Measurements from ENCODE around the gene GSE1. TPM values are rescaled to one million over a fixed set of nuclear protein-coding genes. Genes with fewer than 3 reads are reported as not detected.

Gene GSE1
- total RNA-seq, 2 donors from 2014 or later: 72.6 to 96.2 TPM

GRCh38 chr16:85674828-85675227 lies 61.7 kb downstream of the GSE1 start:
- peaks cover 0 to 19% of the 10 kb centered on the region in 2 donors for H3K4me1 ChIP-seq (ENCODE audit: control insufficient read depth in 1 of 2, low read depth in 2 of 2)
- no peak for TF ChIP-seq CTCF (IDR thresholded peaks at IDR 0.05)
- ATAC-seq (ENCODE audit: insufficient number of reproducible peaks, low FRiP score, low read depth) (no peak), DNase-seq (ENCODE audit: low spot score) (no peak)
- H3K36me3 ChIP-seq: peaks cover 25% of the 10 kb centered on the region
- no peak overlapping the region for H3K4me3 ChIP-seq
- H3K27me3 ChIP-seq (replicated peaks; ENCODE audit: insufficient read depth): no peaks in the 10 kb centered on the region
- no peak overlapping the region for H3K27ac ChIP-seq
- H3K9me3 ChIP-seq: no peaks in the 10 kb centered on the region

GRCh38 chr16:85675251-85675874 lies 62.2 kb downstream of the GSE1 start:
- H3K4me1 ChIP-seq (ENCODE audit: control insufficient read depth in 1 of 2, low read depth in 2 of 2): peaks cover 0 to 19% of the 10 kb centered on the region in 2 donors
- no peak overlapping the region for H3K27ac ChIP-seq
- TF ChIP-seq CTCF (IDR thresholded peaks at IDR 0.05): no peak
- no peak overlapping the region for H3K4me3 ChIP-seq
- H3K9me3 ChIP-seq: no peaks in the 10 kb centered on the region
- no peak for ATAC-seq (ENCODE audit: insufficient number of reproducible peaks, low FRiP score, low read depth)
- DNase-seq (ENCODE audit: low spot score): no peak
- H3K27me3 ChIP-seq (replicated peaks; ENCODE audit: insufficient read depth): no peaks in the 10 kb centered on the region
- H3K36me3 ChIP-seq: peaks cover 24% of the 10 kb centered on the region

GRCh38 chr16:85676466-85676865 lies 63.3 kb downstream of the GSE1 start:
- no peak for TF ChIP-seq CTCF (IDR thresholded peaks at IDR 0.05)
- Histone ChIP-seq H3K9me3 (no peaks in the 10 kb centered on the region), H3K36me3 (peaks cover 18% of the 10 kb centered on the region), H3K4me1 (ENCODE audit: control insufficient read depth in 1 of 2, low read depth in 2 of 2) (peaks cover 0 to 19% of the 10 kb centered on the region in 2 donors), H3K27ac (no peak overlapping the region), H3K4me3 (no peak overlapping the region), H3K27me3 (replicated peaks; ENCODE audit: insufficient read depth) (no peaks in the 10 kb centered on the region)
- ATAC-seq (ENCODE audit: insufficient number of reproducible peaks, low FRiP score, low read depth) (no peak), DNase-seq (ENCODE audit: low spot score) (no peak)

- Histone ChIP-seq H3K4me3 (no peak overlapping the region), H3K36me3 (peaks cover 8% of the 10 kb centered on the region), H3K27ac (no peak overlapping the region), H3K4me1 (ENCODE audit: control insufficient read depth in 1 of 2, low read depth in 2 of 2) (peaks cover 0 to 19% of the 10 kb centered on the region in 2 donors), H3K9me3 (no peaks in the 10 kb centered on the region), H3K27me3 (replicated peaks; ENCODE audit: insufficient read depth) (no peaks in the 10 kb centered on the region)
- no peak for ATAC-seq (ENCODE audit: insufficient number of reproducible peaks, low FRiP score, low read depth)
- no peak for TF ChIP-seq CTCF (IDR thresholded peaks at IDR 0.05)
- no peak for DNase-seq (ENCODE audit: low spot score)
Observed at GRCh38 chr16:85677383-85677967, 64.4 kb downstream of the GSE1 start.

- peaks cover 0 to 19% of the 10 kb centered on the region in 2 donors for H3K4me1 ChIP-seq (ENCODE audit: control insufficient read depth in 1 of 2, low read depth in 2 of 2)
- no peak overlapping the region for H3K4me3 ChIP-seq
- H3K27ac ChIP-seq: no peak overlapping the region
- no peak for TF ChIP-seq CTCF (IDR thresholded peaks at IDR 0.05)
- H3K27me3 ChIP-seq (replicated peaks; ENCODE audit: insufficient read depth): no peaks in the 10 kb centered on the region
- H3K9me3 ChIP-seq: no peaks in the 10 kb centered on the region
- no peak for ATAC-seq (ENCODE audit: insufficient number of reproducible peaks, low FRiP score, low read depth)
- DNase-seq (ENCODE audit: low spot score): no peak
- peaks cover 2% of the 10 kb centered on the region for H3K36me3 ChIP-seq
Observed at GRCh38 chr16:85678016-85678415, 64.9 kb downstream of the GSE1 start.
